HG03045 (cell line): Measurements from ENCODE around the gene NSUN7.
A peak's percentile ranks its signal among the peaks of the same experiment; 100 is the strongest.

Experiments used
- ATAC-seq: cut with Tn5 transposase; IDR thresholded peaks from one replicate; pipeline ENCODE4 v1.9.1; 2021; ENCODE audit warnings: mild to moderate bottlenecking, moderate library complexity; ENCODE audit not compliant: unreplicated experiment

The NSUN7 gene

DNA sequence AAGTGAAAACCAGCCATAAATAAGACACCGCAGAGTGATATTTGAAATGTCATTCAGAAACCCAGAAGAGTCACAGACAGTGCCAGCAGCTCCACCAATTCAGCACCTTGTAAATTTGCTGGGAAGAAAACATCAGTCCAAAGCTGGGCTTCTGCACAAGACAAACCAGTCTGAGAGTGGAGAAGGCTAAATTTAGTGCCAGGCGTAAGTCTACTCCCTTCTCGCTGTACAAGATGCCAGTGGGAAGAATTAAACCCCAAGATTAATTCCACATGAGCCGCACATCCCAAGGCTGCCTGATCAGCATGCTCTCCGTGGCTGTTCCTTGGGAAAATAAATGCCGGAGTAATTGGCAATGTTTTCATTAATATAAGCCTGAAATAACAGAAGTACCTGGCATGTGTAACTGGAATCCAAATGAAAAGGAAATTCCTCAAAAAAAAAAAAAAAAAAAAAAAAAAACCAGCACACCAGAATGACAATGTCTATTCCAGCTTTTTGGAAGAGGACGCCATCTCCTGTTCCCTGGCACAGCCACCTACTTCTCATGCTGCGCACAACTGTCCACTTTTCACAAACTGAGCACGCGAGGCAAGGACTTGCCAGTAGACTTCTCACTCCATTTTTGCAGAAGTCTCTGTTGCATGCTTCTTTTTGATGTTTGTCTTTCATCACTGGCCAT lies 95.5 kb downstream of the NSUN7 start:
- ATAC-seq: no peak

DNA sequence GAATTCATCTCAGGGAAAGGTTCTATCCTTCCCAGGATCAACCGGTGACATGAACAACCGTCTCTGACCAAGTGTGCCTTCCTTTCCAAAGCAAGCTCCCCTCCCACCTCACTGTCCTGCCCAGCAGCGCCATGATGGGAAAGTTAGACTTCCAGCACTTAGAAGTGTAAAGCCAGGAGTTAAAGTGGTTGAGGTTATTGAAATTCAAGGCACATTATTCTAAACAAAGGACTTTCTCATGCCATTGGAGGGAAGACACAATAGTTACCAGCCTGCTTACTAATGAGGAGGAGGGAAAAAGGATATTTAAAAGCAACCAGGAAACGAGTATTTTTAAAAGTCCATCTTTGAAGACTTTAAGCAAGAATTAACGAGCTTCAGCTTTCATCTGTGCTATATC lies 96.8 kb downstream of the NSUN7 start:
- no peak for ATAC-seq

DNA sequence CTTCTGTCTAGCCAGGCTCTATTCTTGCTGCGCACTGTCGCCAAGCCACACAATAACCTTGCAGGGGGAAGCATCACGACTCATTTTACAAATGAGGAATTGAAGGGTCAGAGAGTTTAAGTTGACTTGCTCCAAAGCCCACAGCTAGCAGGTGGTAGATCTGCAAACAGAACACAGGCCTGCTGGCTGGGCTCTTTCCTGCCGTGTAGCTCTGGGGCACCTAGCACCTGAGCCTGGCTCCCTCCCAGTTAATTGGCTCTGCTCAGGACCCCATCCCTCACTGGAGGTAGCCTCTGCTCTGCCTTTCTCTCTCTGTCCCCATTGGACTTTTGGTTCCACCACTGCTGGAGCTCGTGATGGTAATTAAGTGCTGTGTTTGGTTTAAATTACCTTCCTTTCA lies 98.5 kb downstream of the NSUN7 start:
- ATAC-seq: no peak

DNA sequence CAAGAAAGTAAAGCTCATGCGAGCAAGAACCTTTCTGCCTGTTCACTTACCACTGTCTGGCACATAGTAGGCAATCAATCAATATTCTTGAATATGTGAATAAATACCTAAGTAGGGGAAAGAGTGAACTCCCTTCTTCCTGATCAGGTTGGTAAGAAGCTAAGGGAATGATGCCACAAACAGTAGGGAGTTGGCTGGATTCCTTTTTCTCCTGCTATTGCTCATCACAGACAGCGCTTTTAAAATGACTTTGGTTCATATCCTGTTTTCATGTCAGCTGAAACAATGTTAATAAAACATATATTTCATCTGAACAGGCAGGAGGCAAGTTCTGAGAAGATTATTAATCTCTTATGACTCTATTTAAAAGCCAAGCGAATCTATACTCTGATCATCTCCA lies 99.2 kb downstream of the NSUN7 start:
- no peak for ATAC-seq

DNA sequence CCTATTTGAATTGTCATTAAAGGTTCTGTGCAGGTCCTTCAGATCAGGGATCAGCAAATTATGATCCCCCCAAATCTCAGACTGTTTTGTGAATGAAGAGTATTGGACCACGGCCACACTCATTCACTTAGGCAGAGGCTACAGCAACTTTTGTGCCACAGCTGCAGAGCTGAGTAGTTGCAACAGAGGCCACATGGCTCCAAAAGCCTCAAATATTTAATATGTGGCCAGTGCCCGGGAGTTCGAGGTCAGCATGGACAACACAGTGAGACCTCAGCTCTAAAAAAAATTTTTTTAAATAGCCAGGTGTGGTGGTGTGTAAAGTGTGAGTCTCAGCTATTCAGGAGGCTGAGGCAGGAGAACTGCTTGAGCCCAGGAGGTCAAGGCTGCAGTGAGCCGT lies 100.7 kb downstream of the NSUN7 start:
- ATAC-seq: no peak

DNA sequence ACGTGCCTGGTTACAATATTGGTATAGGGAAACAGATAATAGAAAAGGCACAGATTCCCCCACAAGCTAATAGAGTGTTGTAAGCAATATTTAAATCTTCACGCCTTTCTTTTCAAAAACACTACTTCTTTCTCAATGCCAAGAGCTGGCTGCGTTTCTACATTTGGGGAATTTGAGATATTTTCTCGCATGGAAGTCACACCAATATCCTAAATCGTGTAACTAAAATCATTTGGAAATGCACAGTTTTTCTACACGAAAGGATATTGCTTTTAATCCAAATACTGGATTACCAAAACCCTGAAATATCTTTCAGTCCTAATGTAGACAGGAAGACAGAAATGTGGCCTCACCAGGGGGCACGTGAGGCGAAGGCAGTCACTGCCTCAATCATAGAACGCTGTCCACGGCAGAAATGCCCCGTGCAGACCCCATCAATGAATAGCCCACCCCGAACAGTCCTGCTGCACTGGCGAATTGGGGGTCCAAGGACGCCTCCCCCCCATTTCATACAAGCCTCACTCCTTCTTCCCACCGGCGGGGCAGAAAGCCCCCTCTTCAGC lies 106.6 kb downstream of the NSUN7 start:
- no peak for ATAC-seq

DNA sequence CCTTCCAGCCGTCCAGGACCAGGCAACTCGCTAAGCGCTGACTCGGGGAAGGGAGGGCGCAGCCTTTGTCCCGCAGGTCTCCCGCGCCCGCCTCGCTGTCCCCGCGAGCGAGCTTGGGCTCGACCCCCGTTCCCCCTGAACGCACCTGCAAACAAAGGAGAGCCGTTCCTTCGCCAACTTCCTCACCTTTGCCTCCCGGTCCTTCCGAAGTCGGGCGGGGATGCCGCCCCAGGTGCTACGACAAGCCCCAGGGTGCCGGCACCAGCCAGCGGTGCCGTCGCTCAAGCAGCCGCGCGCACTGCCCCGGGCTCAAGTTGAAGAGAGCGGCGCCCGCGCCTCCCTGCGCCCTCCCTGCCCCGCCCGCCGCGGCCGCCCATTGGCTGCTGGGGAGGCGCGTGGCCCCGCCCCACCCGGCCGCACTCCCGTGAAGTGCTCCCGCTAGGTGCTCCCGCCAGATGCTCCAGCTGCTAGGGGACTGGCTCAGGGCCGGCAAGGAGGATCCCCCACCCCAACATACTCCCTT lies 107.1 kb downstream of the NSUN7 start:
- peak; percentile 94 for ATAC-seq

DNA sequence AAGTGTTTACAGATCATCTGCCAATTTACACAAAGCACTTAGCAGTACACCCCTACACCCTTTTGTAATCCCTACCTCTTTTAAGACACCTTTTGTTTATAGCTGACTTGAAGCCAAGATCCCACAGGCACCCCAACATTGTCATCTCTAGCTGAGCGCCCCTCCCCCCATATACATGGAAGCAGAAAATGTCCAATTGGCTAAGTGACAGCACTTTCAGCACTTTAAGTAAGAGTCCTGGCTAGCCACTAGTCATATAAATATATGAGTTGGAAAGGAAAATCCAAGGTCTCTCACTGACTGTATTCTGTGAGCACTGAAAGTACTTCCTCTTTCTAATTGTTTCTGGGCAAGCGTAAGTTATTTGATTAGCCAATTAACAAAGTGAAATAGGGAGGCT lies 108.2 kb downstream of the NSUN7 start:
- ATAC-seq: no peak

DNA sequence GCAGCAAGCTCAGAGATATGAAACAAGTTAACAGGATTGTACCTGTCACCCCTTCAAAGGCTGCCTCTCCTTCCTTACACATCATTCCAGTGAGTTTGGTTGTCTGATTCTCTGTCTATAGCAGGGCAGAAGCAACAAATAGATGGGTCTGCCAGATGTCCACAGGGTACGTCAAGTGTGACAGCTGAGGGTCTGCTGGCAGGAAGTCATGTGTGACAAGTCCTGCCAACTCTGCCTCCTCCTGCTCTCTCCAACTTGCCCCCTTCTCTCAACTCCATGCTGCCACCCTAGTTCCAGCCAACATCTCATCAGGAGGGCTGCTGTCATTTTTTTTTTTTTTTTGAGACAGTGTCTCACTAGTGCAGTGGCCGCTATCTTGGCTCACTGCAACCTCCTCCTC lies 109.2 kb downstream of the NSUN7 start:
- ATAC-seq: no peak
